GM12801 (cell line): ENCODE measurements around the gene ALPG.

ENCODE experiments used
- CTCF ChIP-seq: IDR thresholded peaks from one replicate; pipeline ENCODE4 v1.5.1; 2011; ENCODE audit warnings: control low read depth; ENCODE audit not compliant: insufficient read length; ENCODE audit errors: extremely low read depth

ALPG gene

GRCh38 chr2:232410238-232410900 lies 3.7 kb downstream of the ALPG start:
- no peak for TF ChIP-seq CTCF

GRCh38 chr2:232411901-232412629 lies 5.4 kb downstream of the ALPG start:
- TF ChIP-seq CTCF: no peak

GRCh38 chr2:232412986-232413385 lies 6.3 kb downstream of the ALPG start:
- no peak for TF ChIP-seq CTCF

- no peak for TF ChIP-seq CTCF
These were observed 8.6 kb downstream of the ALPG start for GRCh38 chr2:232415138-232415690.

- no peak for TF ChIP-seq CTCF
These were observed 9.3 kb downstream of the ALPG start for GRCh38 chr2:232415736-232416520.

- TF ChIP-seq CTCF: no peak
These were observed 10.2 kb downstream of the ALPG start for GRCh38 chr2:232416521-232417470.
